Measurements from ENCODE around the gene APLNR.

APLNR gene

DNA sequence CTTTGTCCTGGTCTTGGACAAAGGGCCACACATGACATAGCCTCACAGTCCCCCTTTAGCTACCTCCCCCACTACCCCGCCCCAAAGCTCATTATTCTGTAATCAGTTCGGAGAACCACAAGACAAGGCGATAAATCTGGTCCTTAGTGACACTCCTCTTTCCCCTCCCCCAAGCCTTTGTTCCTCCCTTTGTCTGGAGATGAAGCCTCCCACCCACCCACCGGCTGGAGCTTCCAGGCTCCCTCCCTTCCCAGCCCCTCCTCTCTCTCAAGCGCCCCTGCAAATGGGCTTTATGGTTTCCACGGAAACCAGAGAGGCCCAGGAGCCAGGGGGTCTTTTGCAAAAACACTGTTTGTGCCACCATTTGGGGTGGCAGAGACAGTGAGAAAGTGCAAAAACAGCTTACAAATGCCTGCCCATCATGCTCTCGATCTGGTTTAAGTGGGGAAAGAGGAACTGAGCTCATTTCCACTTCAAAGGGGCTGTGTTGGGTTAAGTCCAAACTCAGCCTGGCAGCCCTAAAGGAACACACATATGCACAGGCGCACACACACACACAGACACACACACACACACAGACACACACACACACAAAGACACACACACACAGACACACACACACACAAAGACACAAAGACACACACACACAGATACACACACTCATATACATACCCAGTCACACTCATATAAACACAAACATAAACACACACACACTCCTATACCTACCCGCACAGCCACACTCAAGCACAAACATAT lies 23.5 kb downstream of the APLNR start:
- DNase-seq (ENCODE audit: extremely low read depth, low read depth): no peak
- TF ChIP-seq CTCF (IDR thresholded peaks at IDR 0.05; ENCODE audit: low read depth, low read length, missing control alignments): no peak
- H3K4me3 ChIP-seq (replicated peaks; ENCODE audit: low read depth, low read length): no peak overlapping the region

DNA sequence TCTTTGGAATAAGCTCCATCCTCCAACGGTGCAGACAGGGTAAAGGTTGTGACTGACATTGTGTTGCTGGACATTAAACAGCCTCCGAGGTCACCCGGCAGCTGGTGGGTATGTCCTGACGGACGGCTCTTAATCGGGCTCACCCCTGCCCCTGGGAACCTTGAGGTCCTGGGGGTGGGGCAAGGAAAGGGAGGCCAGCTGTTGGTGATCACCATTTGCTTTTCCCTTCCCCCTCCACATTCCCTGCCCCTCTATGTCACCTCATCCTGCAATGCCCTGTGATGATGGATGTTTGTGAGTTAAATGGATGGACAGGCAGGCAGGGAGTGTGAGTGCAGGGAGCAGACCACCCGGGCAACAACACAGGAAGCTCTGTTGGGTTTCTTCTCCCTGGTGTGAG lies 26.3 kb downstream of the APLNR start:
- TF ChIP-seq CTCF (IDR thresholded peaks at IDR 0.05; ENCODE audit: low read depth, low read length, missing control alignments): no peak
- DNase-seq (ENCODE audit: extremely low read depth, low read depth): no peak
- no peak overlapping the region for H3K4me3 ChIP-seq (replicated peaks; ENCODE audit: low read depth, low read length)

DNA sequence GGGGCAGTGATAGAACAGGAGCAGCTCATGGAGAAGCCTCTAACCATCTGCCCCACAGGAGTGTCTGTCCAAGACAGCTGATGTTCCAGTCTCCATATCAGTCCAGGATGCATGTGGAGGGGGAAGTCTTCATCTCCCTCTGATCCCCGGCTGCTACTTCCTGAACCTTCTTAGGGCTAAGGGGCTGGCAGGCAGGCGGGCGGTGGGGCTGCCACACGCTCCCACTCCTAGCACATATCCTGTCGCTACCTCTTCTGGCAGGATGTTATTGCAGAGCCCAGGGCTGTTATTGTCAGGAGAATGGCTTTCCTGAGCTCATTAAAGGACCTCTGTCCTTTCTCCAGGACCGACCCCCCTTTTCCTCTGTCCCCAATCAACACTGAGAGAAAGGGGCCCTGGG lies 29.9 kb downstream of the APLNR start:
- DNase-seq (ENCODE audit: extremely low read depth, low read depth): no peak
- no peak overlapping the region for H3K4me3 ChIP-seq (replicated peaks; ENCODE audit: low read depth, low read length)
- no peak for TF ChIP-seq CTCF (IDR thresholded peaks at IDR 0.05; ENCODE audit: low read depth, low read length, missing control alignments)

DNA sequence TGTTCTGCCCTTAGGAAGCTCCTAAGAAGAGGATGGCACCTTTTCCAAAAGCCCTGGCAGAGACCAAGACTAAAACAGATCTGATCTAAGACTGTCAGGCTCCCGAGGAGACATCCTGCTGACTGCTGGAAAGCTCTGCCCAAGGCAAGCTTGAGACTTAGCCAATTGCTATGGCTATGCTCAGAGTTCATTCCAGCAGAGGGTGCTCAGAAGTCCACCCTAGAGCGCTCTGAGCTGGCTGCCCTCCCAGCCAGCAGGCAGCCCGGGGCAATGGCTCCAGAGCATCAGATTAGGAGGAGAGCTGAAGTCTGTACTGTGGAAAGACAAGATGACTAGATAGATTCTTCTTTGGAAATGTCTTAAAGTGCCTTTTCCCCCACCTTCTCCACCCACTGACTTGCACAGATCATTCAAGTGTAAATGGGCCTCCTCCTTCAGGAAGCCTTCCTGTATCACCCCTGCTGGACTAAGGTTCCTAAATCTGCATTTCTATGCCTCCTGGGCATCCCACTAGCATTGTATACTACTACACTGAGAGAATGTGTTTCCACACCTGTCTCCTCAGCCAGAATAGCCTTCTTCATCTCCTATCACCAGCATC lies 31.9 kb downstream of the APLNR start:
- no peak for DNase-seq (ENCODE audit: extremely low read depth, low read depth)
- no peak overlapping the region for H3K4me3 ChIP-seq (replicated peaks; ENCODE audit: low read depth, low read length)

DNA sequence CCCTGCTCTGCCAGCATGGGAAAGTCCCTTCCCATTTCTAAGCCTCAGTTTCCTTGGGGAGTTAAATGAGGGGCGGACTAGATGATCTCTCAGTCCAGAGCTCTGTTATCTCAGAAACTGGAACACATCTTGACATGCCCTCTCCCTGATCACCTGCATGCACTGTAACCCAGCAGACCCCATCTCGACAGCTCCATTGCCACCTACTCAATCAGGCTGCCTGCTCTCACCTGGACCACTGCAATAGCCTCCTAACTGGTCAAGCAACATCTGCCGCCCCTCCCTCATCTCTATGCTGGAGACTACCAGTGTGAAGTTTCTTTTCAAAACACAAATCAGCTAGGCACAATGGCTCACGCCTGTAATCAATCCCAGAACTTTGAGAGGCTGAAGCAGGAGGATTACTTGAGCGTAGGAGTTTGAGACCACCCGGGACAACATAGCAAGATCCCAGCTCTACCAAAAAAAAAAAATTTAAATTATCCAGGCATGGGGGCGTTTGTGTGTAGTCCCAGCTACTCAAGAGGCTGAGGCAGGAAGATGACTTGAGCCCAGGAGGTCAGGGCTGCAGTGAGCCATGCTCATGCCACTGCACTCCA lies 33.1 kb downstream of the APLNR start:
- TF ChIP-seq CTCF (IDR thresholded peaks at IDR 0.05; ENCODE audit: low read depth, low read length, missing control alignments): no peak
- DNase-seq (ENCODE audit: extremely low read depth, low read depth): no peak
- no peak overlapping the region for H3K4me3 ChIP-seq (replicated peaks; ENCODE audit: low read depth, low read length)

More for the DNA sequence above, 31.9 kb downstream of the APLNR start:
- peak; percentile 13 for TF ChIP-seq CTCF (IDR thresholded peaks at IDR 0.05; ENCODE audit: low read depth, low read length, missing control alignments)

- DNase-seq (ENCODE audit: extremely low read depth, low read depth): no peak
- no peak overlapping the region for H3K4me3 ChIP-seq (replicated peaks; ENCODE audit: low read depth, low read length)
- TF ChIP-seq CTCF (IDR thresholded peaks at IDR 0.05; ENCODE audit: low read depth, low read length, missing control alignments): no peak
These were observed 33.7 kb downstream of the APLNR start for GRCh38 chr11:57203359-57203758.
